Non-pigmented ciliary epithelial cell (primary cell): ENCODE data around the gene DHX15.
A peak's percentile ranks its signal among the peaks of the same experiment; 100 is the strongest.
"Not testable (repeated sequence)": the region's sequence is repeated elsewhere in the genome, so short reads cannot be mapped to it uniquely, and the experiment has no call there.

Source experiments
- DNase-seq: peaks from one replicate; pipeline ENCODE4 v3.0.0-alpha.2; 2010; ENCODE audit warnings: low read depth

DHX15 gene

DNA sequence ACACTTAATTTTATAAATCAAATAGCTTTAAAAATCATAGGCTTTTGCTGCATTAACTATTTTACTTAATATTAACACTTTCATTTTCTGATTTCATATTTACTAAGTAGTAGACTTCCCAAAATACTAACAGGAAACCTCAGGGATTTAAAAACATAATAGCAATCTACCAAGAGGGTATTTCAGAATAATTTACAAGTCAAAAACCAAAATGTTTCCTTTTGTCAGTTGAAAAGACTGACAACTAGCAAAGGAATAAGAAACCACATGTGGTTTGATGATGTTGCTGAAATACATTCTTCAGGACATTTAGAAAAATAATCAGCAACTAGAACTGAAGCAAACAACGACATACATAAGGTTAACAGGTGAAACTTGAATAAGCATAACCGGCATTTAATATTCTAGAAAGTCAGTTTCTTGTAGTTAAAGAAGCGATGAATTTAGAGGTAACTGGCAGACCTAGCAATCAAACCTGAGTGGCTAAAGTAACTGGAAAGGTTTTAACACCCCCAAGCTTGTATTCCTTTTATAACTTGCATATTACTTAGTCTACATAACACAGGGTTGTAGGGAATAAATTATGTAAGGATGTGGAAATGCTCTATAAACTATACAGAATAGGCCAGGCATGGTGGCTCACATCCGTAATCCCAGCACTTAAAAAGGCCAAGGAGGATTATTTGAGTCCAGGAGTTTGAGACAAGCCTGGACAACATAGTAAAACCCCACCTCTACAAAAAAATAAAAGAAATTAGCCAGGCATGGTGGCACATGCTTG is 40.0 kb downstream of the DHX15 start:
- DNase-seq = no peak

DNA sequence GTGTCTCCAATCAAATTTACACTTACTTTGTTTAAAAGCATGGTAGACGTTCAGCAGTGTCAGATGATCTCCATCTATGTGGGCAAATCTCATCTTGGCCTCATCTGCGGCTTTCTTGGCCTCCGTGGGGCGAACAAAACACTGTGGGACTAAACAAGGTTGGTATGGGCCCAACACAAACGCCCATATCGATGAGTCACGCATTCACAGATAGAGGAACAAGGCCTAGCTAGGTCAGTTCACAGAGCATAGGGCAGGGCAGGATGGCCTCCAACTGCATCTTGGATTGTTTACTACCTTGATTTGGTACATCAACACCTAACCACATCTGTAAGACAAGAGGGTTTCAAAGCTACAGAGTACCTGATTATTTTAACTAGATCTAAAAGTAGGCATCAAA is 47.3 kb downstream of the DHX15 start:
- no peak for DNase-seq

DNA sequence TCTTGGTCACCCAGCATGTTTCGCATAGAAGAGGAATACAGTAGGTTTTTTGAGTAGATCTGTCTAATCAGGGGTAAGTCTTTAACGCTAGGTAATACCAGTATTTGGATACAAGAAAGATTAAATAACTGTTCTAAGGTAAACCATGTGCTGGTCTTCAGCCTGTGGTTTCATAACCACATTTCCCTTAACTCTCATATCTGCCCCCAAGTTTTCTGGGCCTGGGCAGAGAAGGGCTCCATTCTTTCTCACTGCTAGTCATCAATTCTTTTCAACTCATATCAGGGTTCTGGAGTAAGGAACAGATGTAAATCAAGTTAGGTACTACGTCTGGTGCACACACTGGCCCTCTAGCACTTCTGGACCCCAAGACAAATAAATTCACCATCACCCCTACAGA is 49.0 kb downstream of the DHX15 start:
- no peak for DNase-seq

DNA sequence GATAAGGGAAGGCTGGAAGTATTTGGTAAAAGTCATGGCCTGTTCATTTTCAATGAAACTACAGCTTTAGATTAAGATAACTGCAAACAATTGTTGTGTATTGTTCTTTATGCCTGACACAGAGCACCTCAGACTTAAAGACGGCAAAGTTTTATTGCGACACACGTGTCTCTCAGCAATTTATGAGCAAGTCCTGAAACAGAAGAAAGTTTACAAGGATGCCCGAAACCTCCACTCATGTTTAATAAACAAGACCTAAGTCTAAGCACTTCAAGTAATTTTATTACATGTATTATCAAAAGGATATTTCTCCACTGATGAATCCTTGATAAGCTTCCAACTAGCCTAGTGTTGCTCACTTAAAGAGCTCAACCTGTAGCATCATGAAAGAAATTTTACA is 51.0 kb downstream of the DHX15 start:
- no peak for DNase-seq

DNA sequence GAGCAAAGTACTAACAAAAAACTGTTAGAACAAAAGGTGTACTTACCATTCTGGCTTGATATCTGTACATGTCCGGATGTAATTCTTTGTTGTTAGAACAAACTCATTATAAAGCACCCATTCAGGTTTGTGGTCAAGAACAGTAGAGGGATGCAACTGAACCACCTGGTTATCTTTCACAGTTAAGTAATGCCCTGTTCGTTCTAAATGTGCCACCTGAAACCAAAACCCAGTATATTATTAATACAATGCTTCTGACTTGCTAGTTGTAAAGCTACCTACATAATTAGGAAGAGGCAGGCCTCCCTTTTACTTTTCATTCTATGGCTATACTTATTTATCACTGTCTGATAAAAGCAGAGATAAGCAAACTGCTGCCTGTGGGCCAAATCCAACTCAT is 54.8 kb downstream of the DHX15 start:
- DNase-seq = no peak

DNA sequence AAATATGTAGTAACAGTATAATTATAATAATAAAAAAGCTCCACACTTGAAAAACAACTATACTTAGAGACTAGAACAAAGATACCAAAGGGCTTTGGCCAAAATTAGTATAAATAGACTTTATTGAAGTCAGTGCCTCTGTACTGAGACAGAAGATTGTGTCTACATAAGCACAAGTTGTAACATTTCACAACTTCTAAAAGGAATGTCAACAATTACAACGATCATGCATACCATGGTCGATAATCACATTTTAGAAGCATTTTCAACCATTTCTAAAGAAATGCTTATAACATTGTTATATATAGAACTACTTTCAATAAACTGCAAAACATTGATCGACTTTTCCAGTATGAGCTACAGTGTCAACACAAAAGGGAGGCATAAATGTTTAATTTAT is 57.0 kb downstream of the DHX15 start:
- DNase-seq = no peak

DNA sequence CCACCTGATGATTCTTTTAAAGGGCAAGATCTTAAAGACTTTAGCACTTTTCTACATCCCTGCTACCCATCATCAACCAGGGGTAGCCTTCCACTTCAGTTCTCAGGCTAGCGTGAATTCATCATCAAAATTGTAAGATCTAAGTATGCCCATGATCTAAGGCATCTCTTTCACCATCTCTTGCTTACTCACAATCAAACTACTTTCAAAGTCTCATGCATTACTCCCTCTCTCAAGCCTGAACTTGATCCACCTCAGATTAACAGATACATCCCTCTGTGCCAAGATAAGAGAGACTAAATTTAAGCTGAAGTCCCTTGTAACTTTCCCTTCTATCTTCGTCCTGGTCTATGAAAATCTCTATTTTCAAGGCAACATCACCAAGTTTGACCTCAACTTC is 62.8 kb downstream of the DHX15 start:
- DNase-seq = no peak

DNA sequence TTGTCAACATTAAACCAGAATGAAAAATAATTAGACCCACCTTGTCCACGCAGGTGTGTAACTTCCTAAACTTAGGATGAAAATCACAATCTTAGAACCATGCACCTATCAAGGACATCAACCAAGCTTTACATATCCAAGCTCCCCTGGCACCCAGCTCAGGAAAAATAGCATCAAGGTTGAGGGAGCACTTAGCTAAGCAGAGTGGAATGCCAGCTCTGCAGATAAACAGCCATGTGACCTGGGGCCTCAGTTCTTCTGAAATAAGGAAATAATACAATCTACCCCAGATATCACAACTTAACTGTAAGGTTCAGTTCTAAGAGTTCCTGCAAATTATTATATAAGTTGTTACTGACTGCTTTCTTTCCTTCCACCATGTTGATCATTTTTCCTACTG is 64.7 kb downstream of the DHX15 start:
- DNase-seq = peak; percentile 37

DNA sequence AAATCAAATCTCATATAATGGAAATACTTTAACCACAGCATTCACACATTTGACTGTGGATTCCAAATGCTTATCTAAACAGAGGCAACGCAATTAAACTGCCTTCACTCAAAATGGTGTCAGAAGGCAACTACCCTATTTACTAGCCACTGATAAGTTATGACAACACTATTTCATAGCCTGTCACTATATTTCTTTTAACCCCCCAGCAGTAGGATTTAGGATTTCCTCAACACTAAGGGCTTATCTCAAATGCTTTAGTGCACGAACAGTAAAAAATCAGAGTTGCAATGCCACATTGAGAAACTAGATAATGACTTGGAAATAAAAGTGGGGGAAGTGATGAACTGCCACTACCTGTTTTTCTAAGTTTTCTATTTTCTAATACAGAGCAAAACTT is 66.7 kb downstream of the DHX15 start:
- DNase-seq = no peak

DNA sequence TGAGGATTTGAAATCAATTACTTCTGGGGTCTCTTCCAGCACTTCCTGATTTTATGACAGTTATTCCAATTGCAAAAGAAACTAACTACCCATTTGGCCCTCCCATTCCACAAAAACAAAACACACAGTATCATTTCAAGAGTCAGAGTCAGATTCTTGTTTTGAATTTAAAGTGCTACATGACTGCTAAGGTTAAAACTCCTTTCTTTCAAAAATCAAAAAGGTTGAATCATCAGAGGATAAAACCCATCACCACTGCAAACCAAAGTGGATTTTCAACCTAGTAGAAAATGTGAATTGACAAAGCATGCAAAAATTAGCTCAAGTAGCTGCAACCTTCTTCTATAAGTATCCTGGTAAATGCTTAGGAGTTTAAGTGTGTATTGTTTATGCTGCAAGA is 67.4 kb downstream of the DHX15 start:
- no peak for DNase-seq

DNA sequence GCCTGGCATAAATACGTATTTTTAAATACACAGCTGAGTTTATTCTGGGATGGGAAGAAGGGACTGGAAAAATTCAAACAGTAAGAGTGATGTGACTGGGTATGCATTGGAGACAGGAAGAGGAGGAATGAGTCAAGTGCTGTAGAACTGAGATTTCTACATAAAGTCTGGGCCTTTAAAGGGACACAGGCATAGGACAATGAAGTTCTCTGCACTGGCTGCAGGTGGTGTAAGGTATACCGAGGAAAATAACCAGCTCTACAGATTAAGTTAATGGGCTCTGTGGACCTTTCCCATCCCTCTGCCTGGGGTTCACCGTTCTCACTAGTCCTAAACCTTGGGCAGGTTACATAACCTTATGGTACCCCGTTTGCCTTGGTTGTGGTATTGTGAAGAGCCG is 68.7 kb downstream of the DHX15 start:
- DNase-seq = no peak

DNA sequence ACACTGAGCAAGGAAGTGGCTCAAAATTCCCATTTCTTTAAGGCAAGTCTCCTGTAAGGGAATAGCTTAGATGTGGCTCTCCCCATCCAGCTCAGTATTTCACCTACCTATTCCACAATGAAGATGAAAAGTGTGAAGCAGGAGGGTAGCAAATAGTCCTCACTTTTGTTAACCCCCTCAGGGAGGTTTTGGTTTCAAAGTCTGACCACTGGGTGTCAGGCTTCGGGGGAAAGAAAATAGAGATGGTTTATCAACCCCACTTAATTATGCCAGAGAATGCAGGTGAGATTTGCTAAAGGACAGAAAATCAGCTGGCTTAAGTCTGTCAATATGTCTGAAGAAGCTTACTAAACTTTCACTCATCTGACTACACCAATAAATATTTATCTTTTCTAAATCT is 69.5 kb downstream of the DHX15 start:
- no peak for DNase-seq

DNA sequence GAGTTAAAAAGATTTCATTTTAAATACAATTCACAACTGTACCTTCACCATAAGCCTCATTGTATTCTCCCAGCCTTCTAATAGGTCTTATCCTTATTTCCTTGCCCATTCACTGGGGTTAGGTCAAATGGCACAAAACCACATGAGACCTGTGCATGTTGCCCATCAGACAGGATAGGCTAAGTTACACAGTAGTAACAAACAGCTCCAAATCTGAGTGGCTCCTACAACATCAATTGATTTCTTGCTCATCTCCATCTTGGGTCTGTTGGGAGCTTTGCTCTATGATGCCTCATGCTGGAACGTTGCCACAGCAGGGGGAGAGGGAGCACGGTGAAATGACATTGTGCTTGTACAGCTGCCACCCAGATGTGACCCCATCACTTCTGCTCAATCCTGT is 70.6 kb downstream of the DHX15 start:
- DNase-seq = no peak

DNA sequence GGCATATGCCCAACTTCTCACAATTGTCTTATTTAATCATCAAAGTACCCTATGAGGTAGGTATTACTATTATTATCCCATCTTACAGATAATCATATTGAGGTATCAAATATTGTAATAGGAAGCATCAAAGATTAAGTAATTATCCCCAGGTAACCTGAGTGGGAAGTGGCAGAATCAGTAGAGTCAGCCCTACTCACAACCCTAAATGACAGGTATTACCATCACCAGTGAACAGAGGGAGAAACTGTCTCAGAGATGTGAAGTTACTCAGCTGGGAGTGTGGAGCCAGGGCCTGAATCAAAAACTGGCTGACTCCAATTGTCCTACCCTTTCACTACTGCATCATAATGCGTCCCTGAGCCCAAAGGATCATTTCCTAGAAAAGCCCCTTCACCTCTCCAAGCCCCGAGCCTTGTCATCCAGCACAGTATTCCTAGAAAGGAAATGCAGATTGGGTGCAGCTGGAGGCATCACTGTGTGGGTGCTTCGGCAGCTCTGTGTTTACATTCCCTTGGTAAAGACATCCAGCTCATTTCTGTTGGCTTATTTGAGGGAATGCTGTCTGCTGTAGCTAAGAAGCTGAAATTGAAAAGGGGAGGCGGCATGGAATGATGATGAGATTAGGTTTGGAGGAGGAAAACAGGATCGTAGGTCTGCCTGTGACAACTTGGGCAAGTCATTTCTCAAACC is 72.8 kb downstream of the DHX15 start:
- DNase-seq = peak; percentile 22

DNA sequence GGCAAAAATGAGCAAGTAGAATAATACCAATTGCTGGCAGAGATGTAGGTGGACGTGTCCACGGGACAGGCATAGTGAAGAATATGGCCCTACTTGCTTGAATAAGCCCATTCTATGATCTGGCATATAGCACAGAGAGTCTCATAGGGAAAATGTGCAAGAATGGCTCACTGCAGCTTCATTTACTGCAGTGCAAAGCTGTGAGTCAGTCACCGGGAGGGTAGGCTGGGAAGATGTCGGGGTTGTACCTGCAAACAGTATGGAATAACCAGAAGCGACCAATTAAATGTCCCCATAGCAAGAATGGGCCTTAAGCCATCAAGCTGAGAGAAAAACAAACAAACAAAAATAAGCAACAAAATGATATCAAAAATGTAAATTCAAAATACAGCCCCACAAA is 74.3 kb downstream of the DHX15 start:
- no peak for DNase-seq

DNA sequence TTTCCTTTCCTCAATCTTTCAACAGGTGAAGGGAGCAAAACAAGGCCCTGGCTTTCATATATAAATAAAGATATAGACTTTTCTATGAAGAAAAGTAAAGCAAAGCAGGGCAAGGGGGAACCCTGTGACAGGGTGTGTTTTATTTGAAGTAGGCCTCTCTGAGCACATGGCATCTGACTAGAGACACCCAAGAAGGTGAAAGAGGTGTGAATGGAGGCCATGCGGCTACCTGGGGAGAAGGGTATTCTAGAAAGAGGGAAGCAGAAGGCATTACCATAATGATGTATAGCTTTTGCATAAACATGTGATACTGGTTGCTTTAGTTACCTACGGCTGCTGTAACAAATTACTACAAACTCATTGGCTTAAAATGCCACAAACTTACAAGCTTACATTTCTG is 75.8 kb downstream of the DHX15 start:
- no peak for DNase-seq

DNA sequence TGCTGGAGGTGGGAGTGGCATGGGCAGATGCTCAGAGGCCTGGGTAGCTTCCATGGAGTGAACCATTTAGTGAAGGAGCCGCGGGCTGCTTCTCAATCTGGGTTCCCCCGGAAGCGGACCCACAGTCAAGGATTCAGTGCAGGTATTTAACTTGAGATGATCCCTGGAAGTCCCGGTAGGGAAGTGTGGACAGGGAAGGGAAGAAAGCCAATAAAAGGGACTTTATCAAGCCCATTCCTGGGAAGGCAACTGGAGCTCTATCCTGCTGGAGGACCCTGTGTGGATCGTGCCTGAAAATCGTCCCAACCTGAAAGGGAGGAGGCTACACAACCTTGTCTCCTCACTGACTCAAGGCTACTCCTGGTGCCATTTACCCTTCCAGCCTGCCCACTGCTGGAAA is 76.9 kb downstream of the DHX15 start:
- DNase-seq = no peak

DNA sequence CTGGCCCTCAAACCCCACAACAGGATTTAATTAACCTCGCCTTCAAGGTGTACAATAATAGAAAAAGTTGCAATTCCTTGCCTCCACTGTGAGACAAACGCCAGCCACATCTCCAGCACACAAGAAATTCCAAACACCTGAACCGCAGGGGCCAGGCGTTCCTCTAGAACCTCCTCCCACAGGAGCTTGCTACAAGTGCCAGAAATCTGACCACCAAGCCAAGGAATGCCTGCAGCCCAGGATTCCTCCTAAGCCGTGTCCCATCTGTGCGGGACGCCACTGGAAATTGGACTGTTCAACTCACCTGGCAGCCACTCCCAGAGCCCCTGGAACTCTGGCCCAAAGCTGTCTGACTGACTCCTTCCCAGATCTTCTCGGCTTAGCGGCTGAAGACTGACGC is 81.3 kb downstream of the DHX15 start:
- DNase-seq = not testable (repeated sequence)

DNA sequence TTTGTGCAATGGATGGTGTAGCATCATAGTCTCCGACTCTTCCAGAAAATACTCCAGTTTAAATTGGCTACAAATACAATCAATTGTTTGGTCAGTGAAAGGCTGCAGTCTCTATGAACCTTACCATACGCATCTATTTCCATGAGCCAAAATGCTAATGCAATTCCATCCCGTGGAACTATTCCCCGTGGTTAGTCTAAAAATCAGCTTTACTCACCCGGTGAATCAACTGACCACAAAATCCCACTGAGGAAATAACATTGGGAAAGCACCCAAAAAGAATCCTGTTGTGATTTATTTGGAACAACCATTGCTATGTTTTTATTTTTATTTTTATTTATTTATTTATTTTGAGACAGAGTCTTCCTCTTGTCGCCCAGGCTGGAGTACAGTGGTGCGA is 87.1 kb downstream of the DHX15 start:
- DNase-seq = no peak

DNA sequence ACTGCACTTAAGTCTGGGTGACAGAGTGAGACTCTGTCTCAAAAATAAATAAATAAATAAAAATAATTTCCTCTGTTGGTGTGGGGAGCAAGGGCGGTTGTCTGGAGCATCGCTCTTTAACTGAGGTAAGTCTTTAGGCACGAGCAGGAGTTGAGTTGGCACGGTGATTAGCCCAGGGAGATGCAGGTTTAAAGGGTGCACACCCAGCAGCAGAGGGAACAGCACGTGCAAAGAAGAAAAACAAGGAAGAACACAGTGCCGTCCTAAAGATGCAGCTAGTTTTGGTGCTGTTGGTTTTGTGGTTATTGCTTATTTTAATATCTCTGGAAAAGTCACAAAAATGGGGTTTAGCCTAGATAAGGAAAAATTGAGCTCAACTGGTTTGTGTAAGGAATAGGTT is 87.8 kb downstream of the DHX15 start:
- DNase-seq = no peak

DNA sequence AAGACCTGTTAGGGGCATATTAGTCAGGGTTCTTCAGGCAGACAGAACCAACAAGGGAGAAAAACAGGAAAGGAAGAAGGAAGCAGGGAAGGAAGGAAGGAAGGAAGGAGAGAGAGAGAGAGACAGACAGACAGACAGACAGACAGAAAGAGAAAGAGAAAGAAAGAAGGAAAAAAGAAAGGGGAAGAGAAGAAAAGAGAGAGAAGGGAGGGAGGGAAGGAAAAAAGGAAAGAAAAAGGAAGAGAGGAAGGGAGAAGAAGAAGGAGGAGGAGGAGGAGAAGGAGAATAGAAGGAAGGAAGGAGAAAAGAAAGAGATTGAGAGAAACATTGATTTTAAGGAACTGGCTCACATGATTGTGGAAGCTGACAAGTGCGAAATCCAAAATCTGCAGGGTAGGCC is 89.0 kb downstream of the DHX15 start:
- DNase-seq = no peak

DNA sequence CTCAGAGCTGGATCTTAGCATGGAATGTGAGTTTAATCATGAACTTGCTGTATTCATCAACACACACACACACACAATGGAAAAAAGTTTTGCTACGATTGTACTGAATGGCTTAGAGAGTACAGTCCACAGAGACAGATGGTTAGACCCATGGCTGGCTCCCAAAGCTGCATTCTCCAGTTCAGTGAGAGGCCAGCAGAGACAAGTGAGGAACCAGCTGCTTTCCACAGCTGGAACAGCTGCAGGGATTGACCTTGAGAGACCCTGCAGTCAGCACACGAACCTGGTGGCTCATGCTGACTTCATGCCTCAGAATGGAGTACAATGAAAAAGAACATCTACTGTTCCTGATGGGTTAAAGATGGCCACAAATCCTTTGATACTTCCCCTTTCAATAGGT is 94.5 kb downstream of the DHX15 start:
- no peak for DNase-seq

DNA sequence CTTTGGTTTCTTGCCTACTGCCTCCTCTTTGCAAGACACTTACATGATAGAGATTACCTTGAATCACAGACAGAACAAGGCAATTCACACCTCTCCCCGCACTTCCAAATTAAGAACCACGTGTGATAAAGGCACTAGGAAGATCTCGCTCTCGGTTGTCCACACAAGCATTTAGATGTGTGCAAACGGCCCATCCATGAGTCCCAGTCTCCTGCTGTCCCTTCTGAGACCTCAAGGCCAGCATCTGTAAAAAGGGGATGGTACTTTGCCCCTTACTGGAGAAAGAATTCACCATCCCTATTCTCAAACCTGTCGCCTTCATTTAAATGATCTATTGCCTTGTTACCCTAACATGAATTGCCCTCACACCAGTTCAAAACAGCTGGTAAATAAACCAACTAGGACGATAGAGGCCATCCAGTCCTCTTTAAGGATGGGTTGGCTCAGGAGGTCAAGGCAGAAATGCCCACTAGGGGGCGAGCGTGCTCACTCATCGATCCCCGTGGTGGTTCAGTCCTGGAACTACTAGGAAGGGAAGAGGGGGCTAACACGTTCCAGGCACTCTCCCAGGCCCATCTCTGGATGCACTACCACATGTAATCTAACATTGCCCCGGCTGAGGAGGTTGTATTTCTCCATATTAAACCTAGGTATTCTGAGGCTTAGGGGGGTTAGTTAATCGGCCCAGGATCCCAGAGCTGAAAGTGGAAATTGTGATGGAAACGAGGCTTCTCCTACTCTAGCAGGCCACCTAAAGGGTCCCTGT is 95.8 kb downstream of the DHX15 start:
- no peak for DNase-seq
